Nephron (organoid): ENCODE results near the gene HOXC11.

Source experiments
- H3K27ac Mint-ChIP-seq, 3 experiments: 2 replicates each; pipeline ENCODE4 v1.8.0; 2020; ENCODE audit warnings: mixed read lengths in 3 of 3, mild to moderate bottlenecking in 2 of 3, moderate library complexity in 1 of 3
- H3K27me3 Mint-ChIP-seq: 2 replicates; pipeline ENCODE4 v1.8.0; 2021; ENCODE audit warnings: low read depth, mild to moderate bottlenecking, moderate library complexity, mixed read lengths
- H3K36me3 Mint-ChIP-seq: 2 replicates; pipeline ENCODE4 v1.8.0; 2020; ENCODE audit warnings: low read depth, mixed read lengths
- H3K4me1 Mint-ChIP-seq: 2 replicates; pipeline ENCODE4 v1.8.0; 2020; ENCODE audit warnings: mixed read lengths
- H3K4me3 Mint-ChIP-seq, 3 experiments: 2 replicates each; pipeline ENCODE4 v1.8.0; 2020; ENCODE audit warnings: mild to moderate bottlenecking in 3 of 3, mixed read lengths in 3 of 3, moderate library complexity in 2 of 3
- H3K9me3 Mint-ChIP-seq: 2 replicates; pipeline ENCODE4 v1.8.0; 2020; ENCODE audit warnings: mixed read lengths
- CTCF ChIP-seq, 3 experiments: fragments of 200-600 bp; sonication (generic); IDR thresholded peaks; one replicate each; pipeline ENCODE4 v1.5.0; 2021; ENCODE audit warnings: antibody characterized with exemption in 3 of 3; ENCODE audit not compliant: unreplicated experiment in 3 of 3

HOXC11 gene

GRCh38 chr12:53937596-53938325, 35.2 kb upstream of the HOXC11 start:
- Mint-ChIP-seq H3K4me3 (peak overlapping the region in 1 of 3 experiments; percentile 76), H3K36me3 (no peaks in the 10 kb centered on the region)
- no peak for TF ChIP-seq CTCF (IDR thresholded peaks at IDR 0.05; ENCODE audit: unreplicated experiment in 3 of 3)

GRCh38 chr12:53938326-53939140, 34.4 kb upstream of the HOXC11 start, which contains the start of gene HOXC13:
TSS of gene HOXC13 (plus strand) at chr12:53938831. CDS start at chr12:53938907, 76 bp downstream.
- H3K4me1 Mint-ChIP-seq, result peaks cover 10% of the 10 kb centered on the region
- peaks cover 3% of the 10 kb centered on the region for H3K9me3 Mint-ChIP-seq
- no peak within 1 kb of the TSS for H3K27ac Mint-ChIP-seq
- peaks cover 100% of the 10 kb centered on the region for H3K27me3 Mint-ChIP-seq
- TF ChIP-seq CTCF (IDR thresholded peaks at IDR 0.05; ENCODE audit: unreplicated experiment in 3 of 3), result no peak
- H3K4me3 Mint-ChIP-seq, result peak within 1 kb of the TSS in 2 of 3 experiments; percentile 37 to 76
- H3K36me3 Mint-ChIP-seq, result no peaks in the 10 kb centered on the region

More at GRCh38 chr12:53937596-53938325, 35.2 kb upstream of the HOXC11 start:
- Mint-ChIP-seq H3K27me3 (peaks cover 100% of the 10 kb centered on the region), H3K4me1 (peaks cover 10% of the 10 kb centered on the region), H3K27ac (no peak overlapping the region), H3K9me3 (peaks cover 3% of the 10 kb centered on the region)

GRCh38 chr12:53939141-53940108, 33.5 kb upstream of the HOXC11 start:
- H3K4me1 Mint-ChIP-seq, result peaks cover 10% of the 10 kb centered on the region
- H3K36me3 Mint-ChIP-seq, result no peaks in the 10 kb centered on the region
- no peak for TF ChIP-seq CTCF (IDR thresholded peaks at IDR 0.05; ENCODE audit: unreplicated experiment in 3 of 3)
- peaks cover 7% of the 10 kb centered on the region for H3K9me3 Mint-ChIP-seq
- H3K4me3 Mint-ChIP-seq, result peak overlapping the region in 1 of 3 experiments; percentile 37
- no peak overlapping the region for H3K27ac Mint-ChIP-seq
- H3K27me3 Mint-ChIP-seq, result peaks cover 100% of the 10 kb centered on the region

GRCh38 chr12:53940443-53941014, 32.4 kb upstream of the HOXC11 start:
- H3K36me3 Mint-ChIP-seq, result no peaks in the 10 kb centered on the region
- H3K4me3 Mint-ChIP-seq, result no peak overlapping the region
- H3K27ac Mint-ChIP-seq, result no peak overlapping the region
- H3K9me3 Mint-ChIP-seq, result peaks cover 7% of the 10 kb centered on the region
- H3K4me1 Mint-ChIP-seq, result peaks cover 3% of the 10 kb centered on the region
- H3K27me3 Mint-ChIP-seq, result peaks cover 100% of the 10 kb centered on the region
- no peak for TF ChIP-seq CTCF (IDR thresholded peaks at IDR 0.05; ENCODE audit: unreplicated experiment in 3 of 3)

GRCh38 chr12:53941187-53941586, 31.7 kb upstream of the HOXC11 start:
- H3K36me3 Mint-ChIP-seq, result no peaks in the 10 kb centered on the region
- no peak for TF ChIP-seq CTCF (IDR thresholded peaks at IDR 0.05; ENCODE audit: unreplicated experiment in 3 of 3)
- no peak overlapping the region for H3K4me3 Mint-ChIP-seq
- H3K9me3 Mint-ChIP-seq, result peaks cover 7% of the 10 kb centered on the region
- H3K4me1 Mint-ChIP-seq, result no peaks in the 10 kb centered on the region
- H3K27ac Mint-ChIP-seq, result no peak overlapping the region
- H3K27me3 Mint-ChIP-seq, result peaks cover 100% of the 10 kb centered on the region
